ENCODE results near the gene MRAP2.

MRAP2 gene

DNA sequence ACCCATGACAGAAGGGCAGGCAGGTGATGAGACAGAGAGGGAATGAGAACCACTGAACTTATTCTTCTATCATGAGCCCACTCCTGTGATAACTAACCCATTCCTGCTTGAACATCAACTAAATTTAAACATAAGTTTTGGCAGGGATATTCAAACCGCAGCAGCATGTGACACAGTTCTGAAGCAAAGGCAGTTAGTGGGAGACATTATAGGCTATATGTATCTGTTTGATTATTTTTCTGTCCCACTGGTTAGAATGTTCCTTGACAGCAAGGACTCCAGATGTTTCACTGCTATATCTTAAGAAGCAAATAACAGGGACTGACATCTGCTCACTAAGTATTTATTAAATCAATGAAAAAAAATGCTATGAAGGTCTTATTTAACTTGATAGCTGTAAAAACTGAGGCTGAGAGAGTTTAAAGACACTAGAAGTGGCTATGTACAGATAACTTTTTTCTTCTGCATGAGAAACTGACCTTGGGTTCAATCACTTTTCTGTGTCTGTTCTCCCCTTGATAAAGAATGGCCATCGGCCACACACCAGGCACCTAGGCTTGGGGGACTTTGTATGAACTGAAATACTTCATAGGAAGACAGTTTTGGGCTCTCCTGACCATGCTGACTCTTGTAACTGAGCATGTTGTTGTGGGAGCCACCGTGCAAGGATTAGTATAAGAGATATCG is 102.9 kb downstream of the MRAP2 start:
- no peak overlapping the region for H3K27ac ChIP-seq (ENCODE audit: poor library complexity, severe bottlenecking)
- no peaks in the 10 kb centered on the region for H3K9me3 ChIP-seq (ENCODE audit: severe bottlenecking)
- no peak for TF ChIP-seq CTCF (IDR thresholded peaks at IDR 0.05; ENCODE audit: poor library complexity, severe bottlenecking)
- H3K4me3 ChIP-seq (ENCODE audit: severe bottlenecking) = no peak overlapping the region
- no peaks in the 10 kb centered on the region for H3K27me3 ChIP-seq (ENCODE audit: insufficient read depth, poor library complexity, severe bottlenecking)
- DNase-seq (ENCODE audit: low spot score) (no peak), ATAC-seq (ENCODE audit: low read depth) (no peak)
- peaks cover 10% of the 10 kb centered on the region for H3K4me1 ChIP-seq (ENCODE audit: insufficient read depth, poor library complexity, severe bottlenecking)
- no peaks in the 10 kb centered on the region for H3K36me3 ChIP-seq (ENCODE audit: low read depth)

GRCh38 chr6:84137051-84137375 is 103.4 kb downstream of the MRAP2 start:
- no peak for TF ChIP-seq CTCF (IDR thresholded peaks at IDR 0.05; ENCODE audit: poor library complexity, severe bottlenecking)
- Histone ChIP-seq H3K4me3 (ENCODE audit: severe bottlenecking) (no peak overlapping the region), H3K27me3 (ENCODE audit: insufficient read depth, poor library complexity, severe bottlenecking) (no peaks in the 10 kb centered on the region), H3K4me1 (ENCODE audit: insufficient read depth, poor library complexity, severe bottlenecking) (peaks cover 10% of the 10 kb centered on the region), H3K9me3 (ENCODE audit: severe bottlenecking) (no peaks in the 10 kb centered on the region), H3K27ac (ENCODE audit: poor library complexity, severe bottlenecking) (no peak overlapping the region), H3K36me3 (ENCODE audit: low read depth) (no peaks in the 10 kb centered on the region)
- no peak for DNase-seq (ENCODE audit: low spot score)
- no peak for ATAC-seq (ENCODE audit: low read depth)

GRCh38 chr6:84137989-84138575 is 104.5 kb downstream of the MRAP2 start:
- Histone ChIP-seq H3K27ac (ENCODE audit: poor library complexity, severe bottlenecking) (peak overlapping the region; percentile 19), H3K36me3 (ENCODE audit: low read depth) (no peaks in the 10 kb centered on the region), H3K4me1 (ENCODE audit: insufficient read depth, poor library complexity, severe bottlenecking) (peaks cover 10% of the 10 kb centered on the region), H3K4me3 (ENCODE audit: severe bottlenecking) (no peak overlapping the region), H3K9me3 (ENCODE audit: severe bottlenecking) (no peaks in the 10 kb centered on the region), H3K27me3 (ENCODE audit: insufficient read depth, poor library complexity, severe bottlenecking) (no peaks in the 10 kb centered on the region)
- no peak for TF ChIP-seq CTCF (IDR thresholded peaks at IDR 0.05; ENCODE audit: poor library complexity, severe bottlenecking)
- peak; percentile 79 for ATAC-seq (ENCODE audit: low read depth)
- no peak for DNase-seq (ENCODE audit: low spot score)

DNA sequence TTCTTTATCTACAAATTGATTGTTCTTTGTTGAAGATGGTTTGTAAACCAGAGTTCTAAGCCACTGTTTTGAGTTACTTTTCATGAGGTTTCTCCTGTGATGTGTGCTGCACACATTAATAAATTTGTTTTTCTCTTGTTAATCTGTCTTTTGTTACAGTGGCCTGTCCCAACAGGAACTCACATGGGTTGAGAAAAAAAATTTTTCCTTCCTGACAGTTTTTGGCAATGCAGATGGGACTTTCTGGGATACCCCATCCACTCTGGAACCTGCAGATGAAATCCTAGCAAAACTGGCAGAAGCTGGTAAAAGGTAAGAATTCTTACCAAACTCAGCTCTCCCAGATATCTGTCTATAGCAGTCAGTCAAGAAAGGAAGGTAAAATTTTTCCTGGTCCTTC is 105.7 kb downstream of the MRAP2 start:
- Histone ChIP-seq H3K27ac (ENCODE audit: poor library complexity, severe bottlenecking) (no peak overlapping the region), H3K27me3 (ENCODE audit: insufficient read depth, poor library complexity, severe bottlenecking) (no peaks in the 10 kb centered on the region), H3K36me3 (ENCODE audit: low read depth) (no peaks in the 10 kb centered on the region), H3K4me1 (ENCODE audit: insufficient read depth, poor library complexity, severe bottlenecking) (peaks cover 10% of the 10 kb centered on the region), H3K9me3 (ENCODE audit: severe bottlenecking) (no peaks in the 10 kb centered on the region), H3K4me3 (ENCODE audit: severe bottlenecking) (no peak overlapping the region)
- no peak for TF ChIP-seq CTCF (IDR thresholded peaks at IDR 0.05; ENCODE audit: poor library complexity, severe bottlenecking)
- DNase-seq (ENCODE audit: low spot score) (no peak), ATAC-seq (ENCODE audit: low read depth) (no peak)
